Kidney capillary endothelial cell (primary cell): Measurements from ENCODE around the gene KRTAP12-3.
"Not testable (repeated sequence)": the region's sequence is repeated elsewhere in the genome, so short reads cannot be mapped to it uniquely, and the experiment has no call there.

Experiments
- DNase-seq: peaks from one replicate; pipeline ENCODE4 v3.0.0-alpha.2; 2018; ENCODE audit warnings: low spot score

Gene KRTAP12-3

DNA sequence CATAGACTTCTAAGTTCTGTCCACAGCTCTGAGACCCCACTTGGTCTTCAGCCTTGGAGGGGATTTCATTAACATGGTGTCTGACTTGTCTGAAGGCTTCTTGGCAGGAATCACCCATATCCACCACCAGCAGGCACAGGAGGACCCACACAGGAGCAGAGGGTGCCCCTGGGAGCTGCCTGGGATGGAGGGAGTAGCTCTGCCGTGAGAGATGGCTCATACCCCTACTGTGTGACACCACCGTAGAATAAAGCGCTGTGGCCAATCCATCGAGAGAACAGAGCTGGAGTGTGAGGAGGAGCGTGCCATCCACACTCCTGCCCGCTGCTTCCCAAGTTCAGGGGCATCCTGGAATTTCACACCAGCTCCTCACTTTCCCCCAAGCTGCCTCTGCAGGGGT, 27.3 kb downstream of the KRTAP12-3 start:
- not testable (repeated sequence) for DNase-seq

DNA sequence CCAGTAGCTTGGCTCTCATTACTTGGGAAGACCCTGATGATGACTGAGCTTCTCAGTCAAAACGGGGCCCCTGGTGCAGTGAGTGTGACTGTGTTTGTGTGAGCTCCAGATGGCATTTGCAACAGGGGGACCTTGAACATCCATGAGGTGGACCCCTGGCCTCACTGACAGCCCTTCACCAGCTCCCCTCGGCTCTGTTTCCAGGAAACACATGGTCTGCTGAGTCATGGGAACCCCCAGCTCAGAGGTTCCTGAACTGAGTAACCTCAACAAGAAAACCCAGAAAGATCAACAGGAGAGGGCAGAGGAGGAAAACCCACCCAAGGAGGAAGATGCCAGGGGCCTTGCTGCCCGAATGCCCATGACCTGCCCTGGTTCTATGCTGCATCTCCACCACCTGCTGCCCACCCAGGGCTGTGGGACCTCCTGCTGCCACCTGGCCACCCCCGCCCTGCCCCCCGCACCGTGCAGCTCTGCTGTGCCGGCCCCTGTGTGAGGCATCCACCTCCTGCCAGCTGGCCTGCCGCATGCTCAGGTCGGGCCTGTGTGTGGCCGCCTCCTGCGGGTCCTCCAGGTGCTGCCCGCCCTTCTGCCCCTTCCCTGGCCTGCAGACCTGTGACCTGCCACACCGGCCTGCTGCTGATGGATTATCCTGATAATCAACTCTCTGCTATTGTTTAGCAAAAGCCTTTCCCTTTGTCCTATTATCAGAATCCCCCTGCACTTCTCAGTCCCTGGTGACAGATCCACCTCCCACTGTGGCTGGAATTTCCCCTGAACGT, 28.5 kb downstream of the KRTAP12-3 start:
- DNase-seq, result no peak

- no peak for DNase-seq
These were observed 29.3 kb downstream of the KRTAP12-3 start for GRCh38 chr21:44686843-44687561.

DNA sequence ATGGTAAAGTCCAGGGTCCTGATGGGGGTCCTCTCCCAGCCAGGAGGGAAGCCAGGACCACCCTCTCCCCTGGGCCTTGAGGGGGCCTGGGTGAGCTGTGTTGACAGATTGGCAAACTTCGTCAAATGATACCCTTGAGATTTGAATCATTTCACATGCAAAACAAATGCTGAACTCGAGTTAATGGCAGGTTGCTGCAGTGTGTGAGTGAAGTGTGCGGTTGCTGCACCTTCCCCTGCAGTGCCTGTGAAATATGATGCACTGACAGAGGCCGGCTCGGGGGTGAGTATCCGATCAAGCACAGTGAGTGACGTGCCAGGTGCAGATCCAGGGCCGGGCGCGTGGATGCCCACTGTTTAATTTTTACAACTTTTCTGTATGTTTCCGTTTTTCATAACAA, 29.9 kb downstream of the KRTAP12-3 start:
- DNase-seq, result no peak

- not testable (repeated sequence) for DNase-seq
These were observed 32.0 kb downstream of the KRTAP12-3 start for GRCh38 chr21:44689740-44690139.

GRCh38 chr21:44691686-44692085, 34.0 kb downstream of the KRTAP12-3 start:
- no peak for DNase-seq

- DNase-seq, result no peak
These were observed 35.2 kb downstream of the KRTAP12-3 start for GRCh38 chr21:44692798-44693512.

GRCh38 chr21:44694776-44695175, 37.0 kb downstream of the KRTAP12-3 start:
- no peak for DNase-seq

DNA sequence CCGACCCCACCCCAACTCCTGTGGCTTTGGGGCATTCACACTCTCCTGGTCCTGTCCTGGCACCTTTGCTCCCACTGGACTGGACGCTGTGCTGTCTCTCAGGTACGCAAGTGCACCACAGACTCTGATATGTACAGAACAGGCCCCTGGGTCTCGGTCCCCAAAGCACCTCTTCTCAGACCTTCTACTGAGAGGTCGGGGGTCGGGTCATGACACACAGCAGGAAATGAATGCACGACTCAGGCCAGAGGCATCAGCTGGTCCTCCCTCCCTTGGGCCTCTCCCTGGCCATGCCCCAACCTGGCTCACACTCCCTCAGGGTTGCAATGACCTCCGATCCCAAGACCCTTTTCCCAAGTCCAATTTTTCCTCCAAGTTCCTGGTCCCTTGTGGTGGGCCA, 37.5 kb downstream of the KRTAP12-3 start:
- no peak for DNase-seq

DNA sequence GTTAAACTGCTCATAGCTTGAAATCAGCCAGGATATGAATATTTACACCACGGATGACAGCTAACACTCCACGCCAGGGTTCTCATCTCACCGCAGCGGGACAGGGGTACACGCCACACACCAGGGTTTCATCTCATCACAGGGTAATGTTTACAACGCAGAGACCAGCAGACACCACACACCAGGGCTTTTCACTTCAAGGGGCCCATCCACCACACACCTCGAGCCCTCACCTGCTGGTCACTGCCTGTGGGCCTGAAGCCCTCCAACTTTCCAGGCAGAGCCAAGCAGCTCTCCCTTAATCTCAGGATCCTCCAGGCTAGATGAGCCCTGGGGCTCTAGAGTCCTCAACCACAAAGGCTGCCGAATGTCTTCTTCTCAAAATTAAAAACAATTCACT, 37.9 kb downstream of the KRTAP12-3 start:
- no peak for DNase-seq

GRCh38 chr21:44696572-44696971, 38.8 kb downstream of the KRTAP12-3 start:
- no peak for DNase-seq

GRCh38 chr21:44697172-44697810, 39.6 kb downstream of the KRTAP12-3 start, which contains the start of gene KRTAP10-12:
TSS of gene KRTAP10-12 (plus strand) at chr21:44697172. CDS start at chr21:44697202, 30 bp downstream.
- DNase-seq, result not testable (repeated sequence)

GRCh38 chr21:44697811-44698734, 40.3 kb downstream of the KRTAP12-3 start:
- DNase-seq, result no peak

DNA sequence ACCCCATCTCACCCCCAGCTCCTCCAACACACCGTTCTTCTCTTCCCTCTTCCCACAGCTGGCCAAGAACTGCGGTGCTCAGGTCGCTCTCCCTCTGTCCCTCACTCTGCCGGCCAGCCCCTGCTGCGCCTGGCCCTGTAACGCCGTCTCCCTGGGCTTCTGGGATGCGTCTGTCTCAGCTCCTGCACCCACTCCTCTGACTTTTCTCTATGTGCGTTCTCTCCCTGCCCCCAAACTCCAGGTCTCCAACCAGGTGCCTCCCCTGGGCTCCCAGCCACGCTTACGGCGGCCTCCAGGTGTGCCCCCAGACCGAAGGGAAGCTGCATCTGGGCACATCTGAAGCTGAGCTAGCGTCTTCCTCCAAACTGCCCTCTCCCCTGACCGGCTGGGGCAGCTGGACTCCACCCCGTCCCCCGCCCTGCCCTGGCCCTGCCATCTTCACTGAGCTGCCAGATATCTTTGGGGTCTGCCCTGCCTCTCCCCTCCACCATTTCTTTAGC, 41.8 kb downstream of the KRTAP12-3 start:
- DNase-seq, result no peak

GRCh38 chr21:44700101-44701022, 42.6 kb downstream of the KRTAP12-3 start:
- DNase-seq, result no peak

GRCh38 chr21:44701023-44701400, 43.3 kb downstream of the KRTAP12-3 start:
- no peak for DNase-seq

GRCh38 chr21:44701541-44701940, 43.8 kb downstream of the KRTAP12-3 start:
- DNase-seq, result no peak

DNA sequence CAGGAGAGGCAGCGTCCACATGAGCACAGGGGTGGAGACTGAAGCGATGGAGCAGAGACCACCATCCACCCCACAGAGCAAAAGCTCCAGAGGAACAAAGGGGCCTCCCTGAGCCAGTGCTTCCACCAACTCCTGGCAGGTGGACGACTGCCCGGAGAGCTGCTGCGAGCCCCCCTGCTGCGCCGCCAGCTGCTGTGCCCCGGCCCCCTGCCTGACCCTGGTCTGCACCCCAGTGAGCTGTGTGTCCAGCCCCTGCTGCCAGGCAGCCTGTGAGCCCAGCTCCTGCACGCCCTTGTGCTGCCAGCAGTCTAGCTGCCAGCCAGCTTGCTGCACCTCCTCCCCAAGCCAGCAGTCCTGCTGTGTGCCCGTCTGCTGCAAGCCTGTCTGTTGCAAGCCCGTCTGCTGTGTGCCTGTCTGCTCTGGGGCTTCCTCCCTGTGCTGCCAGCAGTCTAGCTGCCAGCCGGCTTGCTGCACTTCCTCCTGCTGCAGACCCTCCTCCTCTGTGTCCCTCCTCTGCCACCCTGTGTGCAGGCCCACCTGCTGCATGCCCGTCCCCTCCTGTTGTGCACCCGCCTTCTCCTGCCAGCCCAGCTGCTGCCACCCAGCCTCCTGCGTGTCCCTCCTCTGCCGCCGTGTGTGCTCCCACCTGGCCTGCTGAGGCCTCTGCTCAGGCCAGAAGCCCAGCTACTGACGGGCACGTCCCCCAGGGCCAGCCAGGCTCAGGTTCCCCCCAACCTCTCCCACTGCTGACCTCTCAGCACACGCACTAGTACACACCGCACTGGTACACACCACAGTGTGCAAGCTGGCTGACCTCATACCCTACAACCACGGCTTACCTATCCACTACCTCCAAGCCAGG, 44.6 kb downstream of the KRTAP12-3 start:
- no peak for DNase-seq
